BE2C (cell line): Measurements from ENCODE around the gene RARG.

Experiments
- DNase-seq: peaks from one replicate; pipeline ENCODE4 v3.0.0-alpha.2; 2020
- H3K27me3 ChIP-seq: fragments of 250-450 bp; sonication (Bioruptor Pico); 2 replicates; pipeline ENCODE4 v1.5.1; 2020; ENCODE audit warnings: mild to moderate bottlenecking
- H3K36me3 ChIP-seq: fragments of 250-450 bp; sonication (Bioruptor Pico); 2 replicates; pipeline ENCODE4 v1.5.1; 2020; ENCODE audit warnings: mild to moderate bottlenecking
- H3K4me1 ChIP-seq: fragments of 250-450 bp; sonication (Bioruptor Pico); 2 replicates; pipeline ENCODE4 v1.5.1; 2020
- H3K4me3 ChIP-seq: 2 replicates; pipeline ENCODE4 v1.5.1; 2011; ENCODE audit warnings: low read depth, low read length
- H3K9me3 ChIP-seq: fragments of 250-450 bp; sonication (Bioruptor Pico); 2 replicates; pipeline ENCODE4 v1.5.1; 2020
- CTCF ChIP-seq: IDR thresholded peaks from 2 replicates; pipeline ENCODE4 v1.5.1; 2012; ENCODE audit warnings: mild to moderate bottlenecking, low read depth, low read length

The RARG gene

GRCh38 chr12:53236443-53237111 lies 4.6 kb upstream of the RARG start:
- Histone ChIP-seq H3K36me3 (no peaks in the 10 kb centered on the region), H3K9me3 (no peaks in the 10 kb centered on the region), H3K27me3 (no peaks in the 10 kb centered on the region), H3K4me3 (no peak overlapping the region), H3K4me1 (peaks cover 23% of the 10 kb centered on the region)
- TF ChIP-seq CTCF = no peak
- DNase-seq = no peak

GRCh38 chr12:53235742-53236442 lies 3.9 kb upstream of the RARG start:
- DNase-seq = no peak
- no peak overlapping the region for H3K4me3 ChIP-seq
- no peaks in the 10 kb centered on the region for H3K9me3 ChIP-seq
- peaks cover 25% of the 10 kb centered on the region for H3K4me1 ChIP-seq
- no peak for TF ChIP-seq CTCF
- no peaks in the 10 kb centered on the region for H3K27me3 ChIP-seq
- no peaks in the 10 kb centered on the region for H3K36me3 ChIP-seq

GRCh38 chr12:53235164-53235563 lies 3.2 kb upstream of the RARG start:
- no peak overlapping the region for H3K4me3 ChIP-seq
- no peaks in the 10 kb centered on the region for H3K27me3 ChIP-seq
- no peak for DNase-seq
- TF ChIP-seq CTCF = no peak
- H3K9me3 ChIP-seq = no peaks in the 10 kb centered on the region
- no peaks in the 10 kb centered on the region for H3K36me3 ChIP-seq
- H3K4me1 ChIP-seq = peaks cover 25% of the 10 kb centered on the region

- Histone ChIP-seq H3K9me3 (no peaks in the 10 kb centered on the region), H3K36me3 (no peaks in the 10 kb centered on the region), H3K27me3 (no peaks in the 10 kb centered on the region), H3K4me3 (peak overlapping the region; percentile 30), H3K4me1 (peaks cover 25% of the 10 kb centered on the region)
- no peak for TF ChIP-seq CTCF
- DNase-seq = peak; percentile 77
Observed at GRCh38 chr12:53234271-53234914, 2.4 kb upstream of the RARG start.

- Histone ChIP-seq H3K27me3 (no peaks in the 10 kb centered on the region), H3K4me3 (peak overlapping the region; percentile 30), H3K9me3 (no peaks in the 10 kb centered on the region), H3K36me3 (no peaks in the 10 kb centered on the region), H3K4me1 (peaks cover 25% of the 10 kb centered on the region)
- DNase-seq = no peak
- TF ChIP-seq CTCF = peak; percentile 2; the same call in 1 of the 2 replicates
Observed at GRCh38 chr12:53233671-53234121, 1.7 kb upstream of the RARG start.
